Stomach (tissue), 9 donors: Measurements from ENCODE around the gene ADARB2. TPM values are rescaled to one million over a fixed set of nuclear protein-coding genes. Genes with fewer than 3 reads are reported as not detected.

Experiments used
- DNase-seq, 2 donors: peaks; one replicate each; pipeline versions ENCODE4 v3.0.0 to v3.0.0-alpha.2; 2013 to 2019
- H3K27ac ChIP-seq, 5 donors: fragments of 200-600 bp in 4 of 5; sonication (generic) in 4 of 5; one replicate each; pipeline ENCODE4 v1.5.1; 2013 to 2019; ENCODE audit warnings: mild to moderate bottlenecking in 1 of 5, moderate library complexity in 1 of 5
- H3K27me3 ChIP-seq, 3 donors: fragments of 200-600 bp; sonication (generic); one replicate each; pipeline ENCODE4 v1.5.1; 2017 to 2019; ENCODE audit warnings: mixed run types in 1 of 3
- H3K36me3 ChIP-seq, 4 donors: fragments of 200-600 bp; sonication (generic); 1 replicate in 3 of 4; 2 replicates in 1 of 4; pipeline ENCODE4 v1.5.1; 2016 to 2019
- H3K4me1 ChIP-seq, 4 donors: fragments of 200-600 bp; sonication (generic); one replicate each; pipeline ENCODE4 v1.5.1; 2016 to 2019
- H3K4me3 ChIP-seq, 4 donors: fragments of 200-600 bp; sonication (generic) in 3 of 4; one replicate each; pipeline ENCODE4 v1.5.1; 2016 to 2019; ENCODE audit warnings: mild to moderate bottlenecking in 1 of 4
- H3K9me3 ChIP-seq, 4 donors: fragments of 200-600 bp; sonication (generic); one replicate each; pipeline ENCODE4 v1.5.1; 2016 to 2019
- CTCF ChIP-seq, 7 experiments: fragments of 450-650 bp in 4 of 7; fragments of 200-600 bp in 3 of 7; sonication (generic) in 3 of 7; IDR thresholded peaks; one replicate each; pipeline ENCODE4 v1.5.1; 2016 to 2019; ENCODE audit warnings: antibody characterized with exemption in 7 of 7, control low read depth in 2 of 7, mild to moderate bottlenecking in 1 of 7
- EP300 ChIP-seq: sonication (generic); formaldehyde crosslinking; IDR thresholded peaks from one replicate; pipeline ENCODE4 v1.6.1; 2017; ENCODE audit warnings: antibody characterized with exemption
- POLR2A ChIP-seq, 4 donors: fragments of 450-650 bp; IDR thresholded peaks; one replicate each; pipeline ENCODE4 v1.6.1; 2016; ENCODE audit warnings: antibody characterized with exemption in 4 of 4, control low read depth in 2 of 4, mild to moderate bottlenecking in 1 of 4, moderate library complexity in 1 of 4
- POLR2AphosphoS5 ChIP-seq, 3 donors: sonication (generic); formaldehyde crosslinking; IDR thresholded peaks; one replicate each; pipeline ENCODE4 v1.6.1; 2016; ENCODE audit warnings: antibody characterized with exemption in 3 of 3
- WGBS, 5 donors: extraction: QIAGEN DNeasy Blood & Tissue Kit in 3 of 5; methylation state at CpG; one replicate each; pipeline versions ENCODE4 v1.1.5 to v1.1.7; 2013 to 2018; 5-methylcytosine and 5-hydroxymethylcytosine counted together
- intact Hi-C: fragments of 100-400 bp; cut with DNase I; formaldehyde crosslinking; loops from one replicate; pipeline ENCODE4 v1.15.1; 2023; ENCODE audit warnings: low total_unique reads
- polyA plus RNA-seq, 3 donors: library from polyadenylated mRNA; stranded (reverse); fragments of 200-250 nt; gene quantifications; one replicate each; pipeline ENCODE4 v1.2.3, GENCODE V29; 2013
- total RNA-seq, 5 donors: library from RNA; depleted of rRNA; stranded (reverse); fragments of >200 nt; gene quantifications; one replicate each; pipeline versions ENCODE4 v1.1.0 to v1.2.3, GENCODE V29; 2014 to 2016
- donor health status: healthy with polysubstance abuse.
- donor health status: Bipolar disorder and iron deficiency.
- donor health status: healthy.

ADARB2 gene
- total and polyA plus RNA-seq, 8 donors: 0.55 to 4.1 (median 1.4) TPM; not detected in 1

GRCh38 chr10:1148855-1149605 is 588.3 kb downstream of the ADARB2 start:
- intact Hi-C loops: no loop called here
- DNase-seq: peak in 1 of 2 donors; percentile 17
- no peak for TF ChIP-seq EP300

GRCh38 chr10:1147810-1148209 is 589.5 kb downstream of the ADARB2 start:
- H3K4me3 ChIP-seq: no peak overlapping the region
- no peak for DNase-seq
- no peaks in the 10 kb centered on the region for H3K36me3 ChIP-seq
- TF ChIP-seq POLR2A (IDR thresholded peaks at IDR 0.05): no peak
- TF ChIP-seq POLR2AphosphoS5 (IDR thresholded peaks at IDR 0.05): no peak
- TF ChIP-seq EP300: no peak
- no peak for TF ChIP-seq CTCF (IDR thresholded peaks at IDR 0.05)
- WGBS, 5 donors: 57 to 71% (median 62%) methylated on average over 4 to 5 of the region's 5 CpGs
- intact Hi-C loops: no loop called here
- peaks cover 0 to 5% (median 0%) of the 10 kb centered on the region in 3 donors for H3K27me3 ChIP-seq
- H3K4me1 ChIP-seq: peaks cover 0 to 3% (median 0%) of the 10 kb centered on the region in 4 donors
- H3K27ac ChIP-seq: no peak overlapping the region
- H3K9me3 ChIP-seq: peaks cover 0 to 37% (median 24%) of the 10 kb centered on the region in 4 donors

More at GRCh38 chr10:1148855-1149605, 588.3 kb downstream of the ADARB2 start:
- H3K27me3 ChIP-seq: peaks cover 0 to 7% (median 0%) of the 10 kb centered on the region in 3 donors
- 86 to 91% (median 89%) methylated on average over 17 of the region's 17 CpGs for WGBS, 5 donors
- peaks cover 0 to 3% (median 0%) of the 10 kb centered on the region in 4 donors for H3K4me1 ChIP-seq
- peaks cover 0 to 31% (median 21%) of the 10 kb centered on the region in 4 donors for H3K9me3 ChIP-seq
- H3K4me3 ChIP-seq: no peak overlapping the region
- H3K27ac ChIP-seq: no peak overlapping the region
- no peaks in the 10 kb centered on the region for H3K36me3 ChIP-seq

GRCh38 chr10:1142596-1142995 is 594.7 kb downstream of the ADARB2 start:
- intact Hi-C loops: no loop called here
- Histone ChIP-seq H3K9me3 (peaks cover 0 to 48% (median 34%) of the 10 kb centered on the region in 4 donors), H3K36me3 (no peaks in the 10 kb centered on the region), H3K4me1 (no peaks in the 10 kb centered on the region), H3K27me3 (no peaks in the 10 kb centered on the region), H3K4me3 (no peak overlapping the region), H3K27ac (no peak overlapping the region)
- no peak for DNase-seq
- WGBS, 5 donors: 48 to 58% (median 56%) methylated on average over 3 of the region's 3 CpGs
- TF ChIP-seq CTCF (IDR thresholded peaks at IDR 0.05): no peak
- TF ChIP-seq EP300: no peak
- no peak for TF ChIP-seq POLR2AphosphoS5 (IDR thresholded peaks at IDR 0.05)
- no peak for TF ChIP-seq POLR2A (IDR thresholded peaks at IDR 0.05)

- Histone ChIP-seq H3K4me3 (no peak overlapping the region), H3K9me3 (peaks cover 0 to 44% (median 34%) of the 10 kb centered on the region in 4 donors), H3K36me3 (no peaks in the 10 kb centered on the region), H3K27ac (no peak overlapping the region), H3K27me3 (no peaks in the 10 kb centered on the region), H3K4me1 (no peaks in the 10 kb centered on the region)
- no peak for DNase-seq
- intact Hi-C loops: no loop called here
- TF ChIP-seq POLR2AphosphoS5 (IDR thresholded peaks at IDR 0.05): no peak
- WGBS, 5 donors: 91 to 94% (median 93%) methylated on average over 11 of the region's 11 CpGs
These were observed 595.6 kb downstream of the ADARB2 start for GRCh38 chr10:1141701-1142100.

- no peaks in the 10 kb centered on the region for H3K27me3 ChIP-seq
- H3K9me3 ChIP-seq: peaks cover 0 to 40% (median 29%) of the 10 kb centered on the region in 4 donors
- no peaks in the 10 kb centered on the region for H3K36me3 ChIP-seq
- DNase-seq: no peak
- H3K4me1 ChIP-seq: no peaks in the 10 kb centered on the region
- H3K4me3 ChIP-seq: no peak overlapping the region
- no peak overlapping the region for H3K27ac ChIP-seq
- intact Hi-C loops: no loop called here
- 55 to 62% (median 59%) methylated on average over 7 of the region's 7 CpGs for WGBS, 5 donors
- TF ChIP-seq POLR2A (IDR thresholded peaks at IDR 0.05): no peak
- TF ChIP-seq CTCF (IDR thresholded peaks at IDR 0.05): no peak
- TF ChIP-seq POLR2AphosphoS5 (IDR thresholded peaks at IDR 0.05): no peak
- TF ChIP-seq EP300: no peak
These were observed 596.1 kb downstream of the ADARB2 start for GRCh38 chr10:1141261-1141660.
